HG03025 (cell line): Measurements from ENCODE around the gene SETD2.
"Not testable (repeated sequence)": the region's sequence is repeated elsewhere in the genome, so short reads cannot be mapped to it uniquely, and the experiment has no call there.

ENCODE experiments used
- ATAC-seq: cut with Tn5 transposase; IDR thresholded peaks from one replicate; pipeline ENCODE4 v1.9.1; 2021; ENCODE audit warnings: mild to moderate bottlenecking, moderate library complexity; ENCODE audit not compliant: unreplicated experiment, low FRiP score

Gene SETD2

DNA sequence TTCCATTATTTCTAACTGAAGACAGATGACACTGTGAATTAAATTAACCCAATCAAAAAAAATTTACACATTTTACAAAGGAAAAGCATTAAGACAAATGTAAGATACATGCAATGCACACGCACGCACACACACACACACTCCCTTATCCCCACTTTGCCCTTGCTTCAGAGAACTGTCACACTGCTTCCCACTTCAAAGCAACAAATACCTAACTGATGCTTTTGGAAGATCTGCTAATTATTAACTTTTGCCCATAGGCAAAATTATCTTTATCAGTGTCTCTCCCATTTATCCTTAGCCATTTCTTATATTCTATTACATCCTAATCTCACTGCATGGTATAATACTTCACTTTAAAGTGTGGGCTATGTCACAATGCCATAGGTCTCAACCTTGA lies 60.3 kb downstream of the SETD2 start:
- no peak for ATAC-seq

DNA sequence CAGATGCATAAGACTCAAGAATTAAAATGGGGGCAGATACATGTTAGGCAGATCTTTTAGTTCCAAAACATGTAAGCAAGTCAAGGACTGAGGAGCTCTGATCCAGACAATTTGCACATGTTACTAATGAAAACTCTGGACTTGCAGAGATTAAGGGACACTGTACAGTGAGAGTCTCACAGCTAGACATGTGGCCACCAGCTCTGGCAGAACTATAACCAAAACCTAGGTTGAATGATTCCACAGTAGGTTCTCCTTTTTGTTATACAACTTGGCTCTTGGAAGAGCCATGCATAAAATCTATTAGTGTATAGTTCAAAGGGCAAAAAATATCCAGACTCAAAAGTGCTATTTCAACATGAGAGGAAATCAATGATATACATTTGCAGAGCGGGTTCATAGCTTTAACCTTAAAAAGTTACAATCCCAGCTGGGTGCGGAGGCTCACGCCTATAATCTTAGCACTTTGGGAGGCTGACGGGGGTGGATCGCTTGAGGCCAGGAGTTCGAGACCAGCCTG lies 61.8 kb downstream of the SETD2 start:
- no peak for ATAC-seq

DNA sequence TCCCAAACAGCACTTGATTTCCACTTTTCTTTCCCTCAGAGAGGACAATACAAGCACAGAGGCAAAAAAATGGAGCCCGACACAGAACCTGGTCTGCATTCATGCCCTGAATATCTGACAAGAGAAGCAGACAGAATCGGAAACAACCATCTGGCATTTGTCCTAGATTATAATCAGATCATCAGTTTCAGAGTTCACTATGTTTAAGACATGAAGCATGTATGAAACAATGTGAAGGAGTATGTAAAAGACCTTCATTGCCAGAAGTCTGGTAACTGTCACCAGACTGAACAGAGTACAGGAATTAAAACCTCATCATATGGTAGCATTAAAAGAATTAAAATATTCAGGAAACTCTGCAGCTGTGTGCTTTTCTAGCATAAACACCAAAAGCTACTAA lies 65.0 kb downstream of the SETD2 start:
- no peak for ATAC-seq

DNA sequence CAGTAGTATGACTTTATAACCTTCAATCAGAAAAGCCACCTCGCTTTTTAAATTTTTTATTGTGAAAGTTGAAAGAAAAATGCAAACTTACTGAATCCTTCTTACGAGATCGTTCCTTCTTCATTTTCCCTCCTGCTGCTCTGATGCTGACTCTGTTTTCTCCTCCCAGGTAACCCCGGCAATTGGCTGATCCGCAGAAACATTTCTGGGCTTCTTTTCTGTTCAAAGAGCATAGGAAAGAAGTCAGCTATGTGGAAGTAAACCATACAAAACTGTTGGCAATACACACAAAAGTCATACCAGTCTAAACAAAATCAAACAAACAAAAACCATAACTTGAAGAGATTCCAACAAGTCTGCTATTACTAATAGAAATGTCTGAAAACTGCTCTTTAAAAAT lies 66.0 kb downstream of the SETD2 start:
- ATAC-seq, result no peak

DNA sequence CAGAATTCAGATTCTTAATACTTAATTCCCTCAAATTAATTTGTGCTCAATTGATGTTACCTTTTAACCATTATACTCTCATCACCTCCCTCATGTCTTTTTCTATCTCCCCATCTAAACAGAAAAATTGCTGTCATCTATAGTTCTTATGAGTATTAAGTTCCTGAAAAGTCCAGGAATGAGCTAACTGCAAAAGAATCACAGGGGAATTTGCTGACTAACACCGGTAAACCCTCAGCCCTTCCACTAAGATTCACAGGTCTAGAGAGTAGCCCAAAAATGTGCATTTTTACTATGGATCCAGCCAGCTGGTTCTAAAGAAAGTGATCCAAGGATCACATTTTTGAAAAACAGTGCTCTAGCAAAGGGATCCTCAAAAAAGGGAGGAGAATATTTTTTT lies 67.0 kb downstream of the SETD2 start:
- ATAC-seq, result no peak

DNA sequence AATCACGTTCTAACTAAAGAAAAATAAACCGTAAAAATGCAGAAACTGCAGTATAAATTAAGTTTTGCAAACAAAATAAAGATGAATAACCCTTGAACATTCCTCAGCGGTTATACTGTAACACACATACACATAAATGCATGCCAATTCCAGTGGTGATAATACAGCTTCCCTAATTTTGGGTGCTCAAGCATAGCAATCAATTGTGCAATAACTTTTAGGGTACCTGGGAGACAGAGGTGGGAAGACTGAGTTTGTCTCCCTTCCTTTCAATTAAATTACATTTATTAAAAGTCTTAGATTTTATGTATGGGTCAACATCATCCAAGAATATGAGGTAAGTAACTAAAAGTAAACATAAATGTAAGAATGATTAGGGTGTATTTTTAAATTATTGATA lies 71.8 kb downstream of the SETD2 start:
- ATAC-seq, result no peak

DNA sequence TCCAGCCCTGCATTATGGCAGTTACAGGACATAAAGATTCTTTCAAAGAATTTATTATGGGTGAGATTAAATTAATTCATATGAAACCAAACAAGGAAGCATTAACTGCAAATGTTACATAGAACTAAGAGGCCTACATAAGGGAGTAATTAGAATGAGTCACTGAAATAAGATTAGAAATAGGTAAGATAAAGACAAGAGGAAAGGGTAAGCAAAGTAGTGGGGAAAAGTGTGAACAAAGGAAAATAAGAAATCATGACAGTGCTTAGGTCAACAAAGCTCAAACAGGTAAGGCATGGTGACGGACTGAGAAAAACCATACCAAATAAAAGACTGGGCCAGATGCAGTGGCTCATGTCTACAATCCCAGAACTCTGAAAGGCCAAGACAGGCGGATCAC lies 74.3 kb downstream of the SETD2 start:
- ATAC-seq, result no peak

DNA sequence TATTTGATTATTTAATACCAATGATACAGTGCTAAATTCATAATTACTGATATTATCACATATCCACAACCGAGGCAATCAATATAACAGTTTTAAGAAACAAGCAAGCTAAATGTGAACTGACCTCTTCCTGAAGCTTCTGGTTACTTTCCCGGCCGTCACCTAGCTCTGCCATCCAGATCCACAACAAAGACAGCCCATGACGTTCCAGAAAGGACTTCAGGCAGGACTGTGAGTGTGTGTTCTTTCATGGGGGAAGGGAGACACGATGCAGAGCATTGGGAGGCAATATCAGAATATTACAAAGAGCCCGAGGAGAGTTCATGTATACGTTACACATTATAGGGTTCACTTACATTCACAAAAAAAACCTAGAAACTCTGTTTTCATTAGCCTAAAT lies 77.8 kb downstream of the SETD2 start:
- no peak for ATAC-seq

DNA sequence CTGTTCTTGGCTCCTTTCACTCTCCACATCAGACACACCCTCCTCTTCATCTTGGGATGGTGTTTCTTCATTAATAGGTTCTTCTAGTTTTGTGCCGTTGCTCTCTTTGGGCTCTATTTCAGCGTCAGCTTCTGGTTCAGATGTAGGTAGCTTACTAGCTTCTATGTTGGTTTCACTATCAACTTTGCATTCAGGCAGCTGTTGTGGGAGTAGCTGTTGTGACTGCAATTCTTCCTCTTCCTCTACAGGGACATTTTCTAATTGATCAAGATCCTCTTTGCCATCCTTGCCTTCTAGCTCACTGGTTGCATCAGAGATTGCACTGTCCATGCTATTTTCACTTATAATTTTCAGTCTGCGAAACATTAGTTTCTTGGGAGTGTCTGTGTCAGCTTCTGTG lies 80.1 kb downstream of the SETD2 start:
- no peak for ATAC-seq

DNA sequence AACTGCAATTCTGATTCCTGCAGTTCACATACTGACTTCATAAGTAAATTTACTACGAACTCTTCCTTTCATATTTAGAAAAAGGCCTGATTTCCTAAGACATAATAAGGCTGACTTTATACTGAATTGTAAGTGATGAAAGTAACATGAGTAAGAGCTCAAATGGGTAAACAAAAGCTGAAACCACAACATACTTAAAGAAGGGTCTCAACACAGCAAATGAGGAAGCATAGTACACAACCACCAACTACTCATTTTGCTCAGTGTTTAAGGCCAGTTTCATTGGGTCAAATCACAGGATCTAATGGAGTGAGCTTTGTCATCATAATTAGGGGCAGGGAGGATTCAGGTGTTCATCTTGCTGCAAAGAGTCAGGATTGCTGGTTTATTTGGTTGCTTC lies 81.4 kb downstream of the SETD2 start:
- ATAC-seq, result no peak

DNA sequence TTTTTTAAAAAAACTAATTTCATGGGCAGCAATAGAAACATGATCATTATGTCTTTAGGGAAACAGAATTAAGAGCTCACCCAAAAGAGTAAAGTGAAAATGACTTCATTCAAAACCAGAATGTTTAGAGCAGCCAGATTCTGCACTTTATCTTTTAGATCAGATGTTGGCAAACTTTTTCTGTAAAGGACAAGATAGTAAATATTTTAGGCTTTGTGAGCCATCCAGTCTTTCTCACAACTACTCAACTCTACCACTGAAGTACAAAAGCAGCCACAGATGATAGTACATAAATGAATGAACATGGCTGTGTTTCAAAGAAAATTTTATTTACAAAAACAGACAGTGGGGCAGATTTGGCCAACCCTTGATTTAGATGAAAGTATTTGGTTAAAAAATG lies 84.5 kb downstream of the SETD2 start:
- ATAC-seq, result no peak

DNA sequence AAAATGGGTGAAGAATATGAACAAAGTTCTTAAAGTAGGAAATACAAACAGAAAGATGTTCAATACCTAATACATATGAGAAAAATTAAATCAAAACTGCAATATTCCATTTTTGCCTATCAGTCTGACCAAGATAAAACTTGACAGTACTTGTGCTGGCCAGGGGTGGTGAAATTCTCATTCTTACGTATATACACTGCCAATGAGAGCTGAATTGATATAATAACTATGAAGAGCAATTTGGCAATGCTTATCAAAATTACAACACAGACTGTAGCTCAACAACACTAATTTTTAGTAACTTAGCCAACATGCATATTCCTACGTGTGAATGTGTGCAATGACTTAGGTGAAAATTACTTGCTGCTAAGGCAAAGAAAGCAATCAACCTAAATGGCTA lies 90.2 kb downstream of the SETD2 start:
- ATAC-seq, result no peak

DNA sequence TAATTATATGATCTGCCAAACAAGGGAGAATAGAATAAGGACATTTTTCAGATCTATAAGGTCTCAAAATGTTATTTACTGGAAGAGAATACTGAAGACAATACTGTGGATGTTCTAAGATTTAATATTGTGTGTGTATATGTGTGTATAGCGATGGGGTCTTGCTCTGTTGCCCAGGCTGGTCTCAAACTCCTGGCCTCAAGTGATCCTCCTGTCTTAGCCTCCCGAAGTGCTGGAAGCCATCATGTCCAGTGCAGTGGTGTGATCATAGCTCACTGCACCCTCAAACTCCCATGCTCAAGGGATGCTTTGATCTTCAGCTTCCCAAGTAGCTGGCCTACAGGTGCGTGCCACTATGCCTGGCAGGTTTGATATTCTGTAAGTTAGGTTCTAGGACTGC lies 93.1 kb downstream of the SETD2 start:
- ATAC-seq, result no peak

DNA sequence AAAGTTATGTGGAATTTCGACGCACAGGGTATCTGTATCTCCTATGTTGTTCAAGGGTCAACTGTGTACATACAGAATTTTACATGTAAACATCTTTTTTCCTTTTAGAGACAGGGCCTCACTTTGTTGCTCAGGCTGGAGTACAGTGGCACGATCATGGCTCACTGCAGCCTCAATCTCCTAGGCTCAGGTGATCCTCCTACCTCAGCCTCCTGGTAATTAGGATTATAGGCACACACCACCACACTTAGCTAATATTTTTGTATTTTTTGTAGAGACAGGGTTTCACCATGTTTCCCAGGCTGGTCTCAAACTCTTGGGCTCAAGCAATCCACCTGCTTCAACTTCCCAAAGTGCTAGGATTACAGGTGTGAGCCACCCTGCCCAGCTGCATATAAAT lies 97.7 kb downstream of the SETD2 start:
- not testable (repeated sequence) for ATAC-seq

DNA sequence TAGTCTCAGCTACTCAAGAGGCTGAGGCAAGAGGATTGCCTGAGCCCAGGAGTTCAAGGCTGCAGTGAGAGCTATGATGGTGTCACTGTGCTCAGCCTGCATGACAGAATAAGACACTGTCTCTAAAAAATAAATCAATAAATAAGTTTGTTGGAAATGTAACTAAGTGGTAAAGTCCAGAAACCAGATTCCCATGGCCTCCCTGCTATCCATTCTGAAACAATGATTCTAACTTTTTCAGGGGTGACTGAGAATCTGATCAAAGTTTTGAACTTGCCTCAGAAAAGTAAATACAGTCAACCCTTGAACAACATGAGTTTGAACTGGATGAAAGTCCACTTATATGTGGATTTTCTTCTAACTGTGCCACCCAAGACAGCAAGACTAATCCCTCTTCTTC lies 98.2 kb downstream of the SETD2 start:
- no peak for ATAC-seq

DNA sequence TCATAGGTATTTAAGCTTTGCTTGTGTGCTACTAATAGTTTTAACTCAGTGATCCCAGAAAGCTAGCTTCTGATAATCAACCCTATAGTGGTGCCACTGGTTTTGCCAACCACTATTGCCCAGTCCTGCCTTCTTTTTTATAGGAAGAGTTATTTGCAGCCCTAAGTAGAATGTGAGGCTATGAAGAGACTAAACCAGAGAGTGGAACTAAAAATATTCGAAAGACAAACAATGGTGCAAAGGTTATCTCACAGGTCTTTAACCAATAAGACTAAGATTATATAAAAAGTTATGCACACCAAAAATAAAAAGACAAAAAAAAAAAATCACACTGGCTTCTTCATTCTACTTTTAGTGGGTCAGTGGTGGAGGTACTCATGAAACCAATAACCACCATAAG lies 98.9 kb downstream of the SETD2 start:
- ATAC-seq, result no peak

DNA sequence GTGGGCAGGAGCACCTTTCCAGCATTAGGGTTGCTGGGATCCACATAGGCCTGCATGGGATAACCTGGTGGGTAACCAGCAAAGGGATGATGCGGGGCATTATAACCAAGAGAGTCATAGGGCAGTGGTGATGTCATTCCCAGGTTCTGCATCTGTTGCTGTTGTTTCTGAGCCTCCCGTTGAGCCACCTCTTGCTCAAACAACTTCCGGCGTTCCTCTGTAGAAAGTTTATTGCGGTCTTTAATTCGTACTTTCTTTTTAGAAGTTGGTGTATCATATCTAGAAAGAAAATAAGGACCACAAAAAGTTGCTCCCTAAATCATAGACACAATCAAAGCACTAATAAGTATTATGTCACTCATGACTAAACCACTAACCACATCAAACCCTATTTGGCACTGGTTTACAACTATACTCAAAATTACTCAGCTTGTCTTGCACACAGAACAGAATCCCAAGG lies 106.7 kb downstream of the SETD2 start:
- ATAC-seq, result no peak

DNA sequence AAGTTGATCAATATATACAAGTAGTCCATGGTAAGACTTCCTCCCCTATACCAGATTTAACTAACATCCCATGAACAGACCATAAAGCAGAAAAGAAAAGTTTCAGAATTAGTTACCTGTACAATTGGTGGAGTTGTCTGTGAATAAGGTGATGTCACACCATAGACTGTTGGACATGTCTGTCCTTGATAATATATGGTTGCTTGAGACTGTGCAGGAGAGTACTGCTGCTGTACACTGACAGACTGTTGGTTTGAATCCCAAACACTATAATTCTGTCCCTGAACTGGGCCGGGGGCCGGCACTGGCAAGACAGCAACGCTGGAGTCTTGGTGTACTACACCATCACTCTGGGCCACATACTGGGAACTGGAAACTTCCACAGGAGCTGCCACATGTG lies 107.2 kb downstream of the SETD2 start:
- no peak for ATAC-seq

DNA sequence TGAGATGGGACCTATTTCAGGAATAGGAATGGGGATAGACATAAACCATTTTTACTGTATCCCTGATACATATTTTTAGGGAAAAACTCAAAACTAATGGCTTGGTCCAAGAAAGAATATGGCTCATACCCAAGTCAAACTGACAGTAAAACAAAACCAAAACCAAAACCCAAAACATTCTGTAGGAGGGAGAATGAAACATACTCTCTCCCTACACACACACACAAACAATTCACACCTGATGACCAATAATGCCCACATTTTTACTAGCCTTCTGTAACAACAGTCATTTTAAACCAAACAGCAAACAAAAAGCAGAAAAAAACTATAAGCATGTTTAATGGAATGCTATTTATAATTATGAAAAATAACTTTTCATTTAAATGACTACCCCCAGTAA lies 109.5 kb downstream of the SETD2 start:
- ATAC-seq, result no peak

DNA sequence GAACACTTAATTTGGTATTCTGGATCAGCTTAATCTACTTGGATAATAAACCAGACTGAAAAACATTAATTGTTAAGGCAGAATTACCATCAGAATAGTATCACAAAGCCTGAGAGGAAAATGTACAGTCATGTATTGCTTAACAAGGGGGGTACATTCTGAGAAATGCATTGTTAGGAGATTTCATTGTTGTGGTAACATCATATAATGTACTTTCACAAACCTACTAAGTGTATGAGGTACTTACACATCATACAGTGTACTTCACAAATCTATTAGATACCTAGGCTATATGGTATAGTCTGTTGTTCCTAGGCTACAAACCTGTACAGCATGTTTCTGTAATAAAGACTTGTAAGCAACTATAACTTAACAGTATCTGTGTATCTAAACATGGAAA lies 116.2 kb downstream of the SETD2 start:
- ATAC-seq, result no peak

DNA sequence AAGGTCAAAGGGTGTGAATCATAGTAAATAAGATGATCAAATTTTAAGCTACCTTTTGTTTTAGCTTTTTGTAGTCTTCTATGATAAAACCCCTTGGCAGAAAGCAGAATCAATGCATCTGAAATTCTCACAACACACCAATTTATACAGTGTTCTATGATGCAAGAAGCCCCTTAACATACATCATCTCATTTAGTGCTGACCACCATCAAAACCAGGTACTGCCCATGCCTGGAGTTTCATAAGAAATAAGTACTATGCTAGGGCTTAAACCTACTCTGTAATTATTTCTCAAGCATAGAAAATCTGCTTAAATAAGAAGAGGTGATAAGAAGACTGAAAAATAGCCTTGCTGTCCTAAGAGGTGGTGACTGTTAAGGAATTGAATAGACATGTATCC lies 116.8 kb downstream of the SETD2 start:
- no peak for ATAC-seq

DNA sequence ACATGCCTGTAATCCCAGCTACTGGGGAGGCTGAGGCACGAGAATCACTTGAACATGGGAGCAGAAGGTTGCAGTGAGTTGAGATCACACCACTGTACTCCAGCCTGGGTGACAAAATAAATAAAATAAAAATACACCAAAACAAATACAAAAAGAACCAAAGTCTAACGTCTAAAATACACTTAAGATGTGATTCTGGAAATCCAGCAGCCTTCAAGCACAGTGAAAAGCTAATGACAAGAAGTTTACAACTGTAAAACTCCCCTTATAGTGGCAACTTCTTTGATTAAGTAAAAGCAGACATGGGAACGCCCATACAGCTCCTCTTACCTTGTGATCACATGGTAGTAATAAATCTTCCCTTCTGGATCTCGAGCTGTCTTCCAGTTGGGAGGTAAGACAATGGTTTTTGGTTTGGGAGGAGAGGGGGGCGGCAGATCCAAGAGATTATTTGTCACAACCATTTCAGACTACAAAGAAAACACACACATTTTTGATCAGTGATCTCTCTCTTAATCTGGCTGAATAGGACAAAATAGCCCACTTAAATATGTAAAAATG lies 121.6 kb downstream of the SETD2 start:
- ATAC-seq, result no peak

DNA sequence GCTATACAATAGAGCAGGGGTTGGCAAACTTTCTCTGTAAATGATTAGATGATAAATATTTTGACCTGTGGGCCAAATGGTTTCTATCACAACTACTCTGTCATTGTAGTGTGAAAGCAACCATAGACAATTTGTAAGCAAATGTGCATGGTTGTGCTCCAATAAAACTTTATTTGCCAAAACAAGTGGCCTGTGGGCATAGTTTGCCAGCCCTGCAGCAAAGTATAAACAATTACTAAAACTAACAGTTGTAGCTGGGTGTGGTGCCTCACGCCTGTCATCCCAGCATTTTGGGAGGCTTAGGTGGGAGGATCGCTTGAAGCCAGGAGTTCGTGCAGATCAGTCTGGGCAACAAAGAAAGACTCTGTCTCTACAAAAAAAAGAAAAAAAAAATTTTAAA lies 122.8 kb downstream of the SETD2 start:
- no peak for ATAC-seq
